Mucosa of descending colon (tissue), 3 donors: ENCODE measurements around the gene CAMKK1. TPM values are rescaled to one million over a fixed set of nuclear protein-coding genes. Genes with fewer than 3 reads are reported as not detected.

Experiments used
- ATAC-seq: fragments of 200-7000 bp; cut with Tn5 transposase; one replicate; pipeline ENCODE4 v1.9.1; 2020; ENCODE audit warnings: mild to moderate bottlenecking, moderate library complexity
- DNase-seq, 3 donors: peaks; one replicate each; pipeline ENCODE4 v3.0.0-alpha.2; 2020
- H3K36me3 ChIP-seq: fragments of 200-600 bp; one replicate; pipeline ENCODE4 v1.8.0; 2021; ENCODE audit warnings: low read depth, mild to moderate bottlenecking
- H3K4me1 ChIP-seq: fragments of 200-600 bp; one replicate; pipeline ENCODE4 v1.8.0; 2021; ENCODE audit warnings: low read depth, mild to moderate bottlenecking
- H3K4me3 ChIP-seq: fragments of 200-600 bp; one replicate; pipeline ENCODE4 v1.8.0; 2021; ENCODE audit warnings: mild to moderate bottlenecking
- H3K9me3 ChIP-seq: fragments of 200-600 bp; one replicate; pipeline ENCODE4 v1.8.0; 2021; ENCODE audit warnings: mild to moderate bottlenecking
- intact Hi-C, 2 donors: fragments of 100-400 bp; cut with DNase I in 1 of 2; cut with micrococcal nuclease in 1 of 2; formaldehyde crosslinking; loops; one replicate each; pipeline versions ENCODE4 v1.11.0 to v1.11.1; 2022; cut with DNase I, micrococcal nuclease
- total RNA-seq, 3 donors: library from RNA; stranded (reverse); fragmentation: NEBNext Ultra II Directional in 2 of 3; extraction: Animal tissue kit (Norgen Biotek cat#: 25700) in 2 of 3; gene quantifications; one replicate each; pipeline versions ENCODE4 v1.2.1 to v1.2.4, GENCODE V29; 2021 to 2023
- TF ChIP-seq, protein P1 (sequence below): fragments of 200-600 bp; IDR thresholded peaks from one replicate; pipeline ENCODE4 v1.8.0; 2022; ENCODE audit warnings: antibody characterized with exemption, mild to moderate bottlenecking
- donor health status: DM: no; HTN: no; CAD: no; lungs with moderate emphysema.
- donor health status: DM: no; HTN: no; CAD: no.
- donor health status: DM: no; HTN: yes; CAD: no.

Gene CAMKK1
- total RNA-seq, 3 donors from 2014 or later: 4.8 to 11.6 (median 6.2) TPM

DNA sequence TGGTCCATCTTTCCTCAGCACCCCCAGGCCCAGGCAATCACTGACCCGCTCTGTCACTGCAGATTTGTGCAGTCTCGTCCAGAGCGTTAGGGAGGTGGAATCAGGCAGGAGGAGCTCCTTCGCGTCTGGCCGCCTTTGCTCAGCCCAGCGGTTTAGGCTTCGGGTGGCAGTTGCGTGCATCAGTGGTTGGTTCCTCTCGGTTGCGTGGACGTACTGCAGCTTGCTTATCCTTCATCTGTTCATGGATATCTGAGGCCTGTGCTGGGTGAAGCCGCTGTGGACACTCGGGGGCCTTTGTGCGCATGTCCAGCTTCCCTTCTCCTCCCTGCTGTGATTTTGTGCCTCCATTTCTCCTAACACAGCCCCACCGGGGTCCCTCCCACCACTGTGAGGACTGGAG, 28.2 kb upstream of the CAMKK1 start:
- TF ChIP-seq, protein P1, sequence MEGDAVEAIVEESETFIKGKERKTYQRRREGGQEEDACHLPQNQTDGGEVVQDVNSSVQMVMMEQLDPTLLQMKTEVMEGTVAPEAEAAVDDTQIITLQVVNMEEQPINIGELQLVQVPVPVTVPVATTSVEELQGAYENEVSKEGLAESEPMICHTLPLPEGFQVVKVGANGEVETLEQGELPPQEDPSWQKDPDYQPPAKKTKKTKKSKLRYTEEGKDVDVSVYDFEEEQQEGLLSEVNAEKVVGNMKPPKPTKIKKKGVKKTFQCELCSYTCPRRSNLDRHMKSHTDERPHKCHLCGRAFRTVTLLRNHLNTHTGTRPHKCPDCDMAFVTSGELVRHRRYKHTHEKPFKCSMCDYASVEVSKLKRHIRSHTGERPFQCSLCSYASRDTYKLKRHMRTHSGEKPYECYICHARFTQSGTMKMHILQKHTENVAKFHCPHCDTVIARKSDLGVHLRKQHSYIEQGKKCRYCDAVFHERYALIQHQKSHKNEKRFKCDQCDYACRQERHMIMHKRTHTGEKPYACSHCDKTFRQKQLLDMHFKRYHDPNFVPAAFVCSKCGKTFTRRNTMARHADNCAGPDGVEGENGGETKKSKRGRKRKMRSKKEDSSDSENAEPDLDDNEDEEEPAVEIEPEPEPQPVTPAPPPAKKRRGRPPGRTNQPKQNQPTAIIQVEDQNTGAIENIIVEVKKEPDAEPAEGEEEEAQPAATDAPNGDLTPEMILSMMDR: no peak
- H3K9me3 ChIP-seq: no peaks in the 10 kb centered on the region
- no peaks in the 10 kb centered on the region for H3K36me3 ChIP-seq
- peaks cover 24% of the 10 kb centered on the region for H3K4me1 ChIP-seq
- ATAC-seq (no peak), DNase-seq (no peak)
- no peak overlapping the region for H3K4me3 ChIP-seq
- intact Hi-C loops: no loop called here

DNA sequence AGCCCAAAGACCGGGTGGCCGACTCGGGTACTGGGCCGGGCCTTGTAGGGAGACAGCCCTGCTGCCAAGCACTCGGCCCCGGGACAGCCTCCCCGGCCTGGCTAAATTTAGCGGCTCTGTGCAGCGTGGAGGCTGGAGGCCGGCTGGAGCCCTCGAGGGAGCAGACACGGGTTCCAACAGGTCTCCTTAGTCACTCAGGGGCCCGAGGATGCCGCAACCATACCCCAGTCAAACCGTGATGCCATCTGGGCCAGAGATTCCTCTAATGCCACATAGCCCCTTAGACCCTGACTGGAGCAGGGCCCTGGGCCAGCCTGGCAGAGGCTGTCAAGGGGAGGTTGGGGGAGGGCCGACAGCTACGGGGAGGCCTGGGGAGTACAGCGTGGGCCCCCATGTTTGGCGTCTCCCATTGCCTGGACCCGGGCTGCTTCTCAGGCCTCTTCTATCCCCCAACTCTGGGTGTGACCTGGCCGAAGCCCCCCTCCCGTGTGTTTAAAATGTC, 26.3 kb upstream of the CAMKK1 start:
- Histone ChIP-seq H3K4me1 (peaks cover 28% of the 10 kb centered on the region), H3K36me3 (no peaks in the 10 kb centered on the region), H3K9me3 (no peaks in the 10 kb centered on the region), H3K4me3 (no peak overlapping the region)
- intact Hi-C loops: loop anchor here (10.0 kb wide), 1 partner anchor 54 kb away; no protein-coding TSS in a partner anchor
- DNase-seq (no peak), ATAC-seq (no peak)
- TF ChIP-seq, protein P1: no peak

DNA sequence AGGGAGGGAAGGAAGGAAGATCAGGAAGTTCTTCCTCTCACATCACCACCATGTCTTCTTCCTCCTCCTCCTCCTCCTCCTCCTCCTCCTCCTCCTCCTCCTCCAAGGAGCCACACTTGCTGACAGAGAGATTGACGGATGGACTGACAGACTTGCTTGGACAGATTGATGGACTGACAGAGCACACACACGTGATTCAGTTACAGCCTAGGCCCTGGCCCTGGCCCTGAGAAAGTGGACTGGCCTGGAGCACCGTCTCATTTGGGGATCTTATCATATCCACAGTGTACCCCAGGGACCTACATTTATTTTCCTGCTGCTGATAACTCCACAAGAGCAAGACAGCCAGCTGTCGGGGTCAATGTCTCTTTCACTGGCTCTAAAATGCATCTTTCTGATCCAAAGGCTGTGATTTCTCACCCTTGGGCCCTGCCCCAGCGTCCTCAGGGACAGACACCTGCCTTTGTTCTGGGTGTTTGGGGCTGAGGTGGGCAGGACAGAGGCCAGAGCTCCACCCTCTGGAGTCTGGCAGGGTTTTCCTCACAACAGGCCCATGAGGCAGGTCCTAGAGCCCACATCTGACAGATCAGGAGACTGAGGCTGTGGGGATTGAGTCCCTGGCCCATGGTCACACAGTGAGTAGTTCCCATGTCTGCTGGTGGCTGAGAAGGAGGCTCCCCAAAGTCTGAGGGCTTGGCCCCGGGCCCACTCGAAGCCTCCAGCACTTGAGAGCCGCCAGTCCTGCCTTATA, 25.7 kb upstream of the CAMKK1 start:
- peaks cover 28% of the 10 kb centered on the region for H3K4me1 ChIP-seq
- no peak for ATAC-seq
- no peaks in the 10 kb centered on the region for H3K9me3 ChIP-seq
- no peaks in the 10 kb centered on the region for H3K36me3 ChIP-seq
- TF ChIP-seq, protein P1: no peak
- no peak overlapping the region for H3K4me3 ChIP-seq
- DNase-seq: no peak
- intact Hi-C loops: loop anchor here (10.0 kb wide), 1 partner anchor 54 kb away; no protein-coding TSS in a partner anchor

DNA sequence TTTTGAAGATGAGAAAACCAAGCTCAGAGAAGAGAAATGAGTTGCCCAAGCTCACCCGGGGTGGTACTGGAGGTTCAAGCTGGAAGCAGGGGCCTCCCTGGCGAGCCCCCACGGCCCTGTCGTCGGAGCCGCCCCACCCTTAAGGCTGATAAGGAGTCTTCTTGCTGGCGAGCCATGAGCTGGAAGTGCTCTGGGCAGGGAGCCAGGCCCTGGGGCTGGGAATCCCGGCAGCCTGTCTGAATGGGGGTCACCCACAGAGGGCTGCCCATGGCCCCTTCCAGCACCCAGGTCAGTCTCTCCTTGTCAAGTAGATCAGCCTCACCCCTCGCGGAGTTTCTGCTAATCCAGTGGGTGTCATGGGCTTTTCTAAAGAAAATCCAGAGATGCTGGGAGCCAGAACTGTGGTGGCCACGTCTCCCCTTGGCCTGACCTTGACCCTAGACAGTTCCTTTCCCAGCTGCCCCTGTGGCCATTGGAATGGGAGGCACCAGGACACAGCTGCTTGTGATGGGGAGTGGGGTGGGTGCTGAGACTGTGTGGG, 24.6 kb upstream of the CAMKK1 start:
- ATAC-seq (peak; percentile 41), DNase-seq (peak; percentile 86)
- peaks cover 28% of the 10 kb centered on the region for H3K4me1 ChIP-seq
- intact Hi-C loops: loop anchor here (10.0 kb wide), 1 partner anchor 53 kb away; no protein-coding TSS in a partner anchor
- no peaks in the 10 kb centered on the region for H3K36me3 ChIP-seq
- TF ChIP-seq, protein P1: no peak
- no peaks in the 10 kb centered on the region for H3K9me3 ChIP-seq
- H3K4me3 ChIP-seq: no peak overlapping the region

DNA sequence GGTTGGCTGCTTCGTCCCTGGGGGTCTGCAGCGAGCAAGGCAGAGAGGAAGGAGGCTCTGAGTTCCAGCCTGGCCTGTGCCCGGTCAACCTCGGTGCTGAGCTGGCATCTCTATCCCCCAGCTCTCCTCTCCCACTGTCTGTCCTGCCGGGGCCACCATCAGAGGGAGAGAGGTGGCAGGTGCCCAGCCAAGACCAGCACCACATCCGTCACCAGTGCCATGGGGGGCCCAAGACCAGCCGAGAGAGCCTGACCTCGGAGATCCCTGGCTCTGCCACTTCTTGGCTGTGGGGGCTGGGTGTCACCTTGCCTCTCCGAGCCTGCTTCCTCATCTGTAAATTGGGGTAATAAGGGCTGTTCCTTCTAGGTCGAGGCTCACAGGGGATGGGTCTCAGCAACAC, 24.0 kb upstream of the CAMKK1 start:
- Histone ChIP-seq H3K4me3 (no peak overlapping the region), H3K4me1 (peaks cover 28% of the 10 kb centered on the region), H3K9me3 (no peaks in the 10 kb centered on the region), H3K36me3 (no peaks in the 10 kb centered on the region)
- intact Hi-C loops: loop anchor here (10.0 kb wide), 1 partner anchor 52 kb away; no protein-coding TSS in a partner anchor
- TF ChIP-seq, protein P1: no peak
- DNase-seq: no peak
- ATAC-seq: peak; percentile 9
